ENCODE measurements around the gene MRPL52.
"Not testable (repeated sequence)": the region's sequence is repeated elsewhere in the genome, so short reads cannot be mapped to it uniquely, and the experiment has no call there.

The MRPL52 gene

DNA sequence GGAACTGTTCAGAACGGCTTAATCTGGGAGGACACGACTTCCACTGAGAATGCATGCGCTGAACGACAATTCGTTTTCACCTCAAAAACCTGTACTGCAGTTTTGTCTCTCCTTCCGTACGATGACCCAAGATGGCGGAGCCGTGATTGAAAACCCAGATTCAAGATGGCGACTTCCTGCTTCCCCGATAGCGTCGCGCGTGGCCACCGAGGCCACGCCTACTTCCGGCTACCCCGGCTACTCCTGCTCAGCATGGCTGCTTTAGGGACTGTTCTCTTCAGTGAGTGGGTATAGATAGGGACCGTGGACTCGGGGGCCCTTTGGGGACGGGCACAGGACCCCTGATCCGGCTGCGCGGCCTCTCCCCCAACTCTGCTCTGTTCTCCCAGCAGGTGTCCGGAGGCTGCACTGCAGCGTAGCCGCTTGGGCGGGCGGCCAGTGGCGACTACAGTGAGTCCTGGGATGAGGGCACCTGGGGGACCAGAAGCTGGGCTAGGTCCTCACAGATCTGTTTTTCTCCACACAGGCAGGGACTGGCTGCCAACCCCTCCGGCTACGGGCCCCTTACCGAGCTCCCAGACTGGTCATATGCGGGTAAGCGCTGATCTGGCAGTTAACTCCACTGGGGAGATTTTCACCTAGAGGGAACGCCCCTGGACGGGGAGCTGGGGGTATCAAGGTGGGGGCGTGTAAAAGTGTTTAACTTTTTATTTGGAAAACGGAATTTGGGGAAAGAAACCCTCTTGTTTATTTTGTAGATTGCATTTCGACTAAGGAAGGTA is at the start of gene MRPL52:
MRPL52 (plus strand) TSS at position 227 of the 782 bp plus-strand sequence; CDS start at position 253, 26 bp downstream.
- peak; percentile 90 to 93 for DNase-seq

DNA sequence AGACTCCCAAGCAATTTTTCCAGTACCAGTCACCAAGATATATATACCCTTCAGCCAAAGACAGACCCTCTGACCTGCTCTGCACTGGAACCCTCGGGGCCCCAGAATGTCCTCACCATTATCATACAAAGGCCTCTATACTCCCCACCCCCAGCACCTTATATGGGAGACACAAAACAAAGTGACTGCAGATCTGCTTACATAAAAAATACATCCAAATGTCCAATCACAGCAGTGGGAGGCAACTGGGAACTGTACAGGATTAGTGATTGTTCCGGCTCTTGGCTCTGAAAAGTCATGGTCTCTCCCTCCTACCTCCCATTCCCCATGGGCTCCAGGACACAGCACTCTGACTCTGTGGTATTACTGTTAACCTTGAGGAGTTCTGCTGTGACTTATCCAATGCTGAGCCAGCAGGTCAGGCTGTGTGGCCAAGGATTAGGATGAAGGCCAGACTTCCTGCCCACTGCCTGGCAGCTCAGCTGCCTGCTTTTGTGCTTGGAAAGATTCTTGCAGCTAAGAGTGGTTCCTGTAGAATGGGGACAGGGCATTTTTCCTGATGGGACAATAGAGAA is 49.5 kb upstream of the MRPL52 start:
- no peak for DNase-seq

DNA sequence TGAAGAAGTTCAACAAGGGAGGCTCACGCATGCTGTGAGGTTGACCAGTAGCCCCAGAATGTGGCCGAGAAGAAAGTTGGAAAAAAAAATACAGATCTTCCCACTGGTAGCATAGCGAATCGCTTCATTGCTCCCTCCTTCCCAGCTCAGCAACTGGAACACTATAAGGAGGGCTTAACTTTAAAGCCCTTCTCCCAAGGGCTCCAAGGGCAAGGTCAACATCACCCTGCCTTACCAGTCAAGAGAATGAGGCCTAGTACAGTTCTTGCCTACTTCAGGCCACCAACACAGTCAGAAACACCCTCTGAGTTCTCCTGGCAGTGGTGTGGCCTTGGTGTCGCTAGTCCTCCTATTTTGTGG is 48.8 kb upstream of the MRPL52 start:
- no peak for DNase-seq

DNA sequence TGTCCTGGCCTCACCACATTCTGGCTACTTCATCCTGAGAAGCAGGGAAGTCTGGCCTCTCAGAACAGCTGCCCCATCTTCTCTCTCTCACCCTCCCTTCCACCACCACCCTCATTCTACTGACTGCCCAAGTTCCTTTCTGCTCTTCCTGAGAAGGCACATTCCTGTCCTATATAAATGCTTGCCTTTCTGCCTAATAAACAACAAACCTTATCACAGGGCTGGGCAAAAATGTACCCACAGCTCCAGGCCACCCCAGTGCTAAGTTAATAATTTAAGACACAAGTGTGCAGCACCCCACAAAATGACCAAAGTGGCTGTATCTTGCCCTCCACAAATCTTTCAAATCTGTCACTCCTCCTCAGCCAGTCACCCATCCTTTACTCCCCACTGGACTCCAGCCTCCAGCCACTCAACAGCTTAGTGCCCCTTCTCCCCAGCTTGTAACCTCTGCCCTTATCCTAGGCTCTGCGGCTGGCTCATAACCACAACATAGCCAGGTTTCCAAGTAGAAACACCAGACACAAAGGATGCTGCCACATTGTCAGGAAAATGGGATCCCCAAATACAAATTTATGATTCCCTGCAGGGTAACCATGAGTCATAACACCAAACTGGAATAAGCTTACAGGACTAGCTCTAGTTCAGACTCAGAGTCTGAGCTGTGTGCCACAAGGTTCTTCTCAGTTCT is 48.2 kb upstream of the MRPL52 start:
- no peak for DNase-seq

DNA sequence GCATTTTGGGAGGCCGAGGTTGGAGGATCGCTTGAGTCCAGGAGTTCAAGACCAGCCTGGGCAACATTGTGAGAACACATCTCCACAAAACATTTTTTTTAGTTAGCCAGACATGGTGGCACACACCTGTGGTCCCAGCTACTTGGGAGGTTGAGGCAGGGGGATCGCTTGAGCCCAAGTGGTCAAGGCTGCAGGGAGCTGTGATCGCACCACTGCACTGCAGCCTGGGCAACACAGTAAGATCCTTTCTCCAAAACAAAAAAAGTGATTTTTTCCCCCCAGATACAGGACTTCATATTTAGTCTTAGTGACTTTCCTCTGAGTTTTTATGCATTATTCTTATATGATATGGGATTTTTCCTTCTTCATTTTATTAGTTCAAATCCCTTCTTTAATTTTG is 43.0 kb upstream of the MRPL52 start:
- no peak for DNase-seq

DNA sequence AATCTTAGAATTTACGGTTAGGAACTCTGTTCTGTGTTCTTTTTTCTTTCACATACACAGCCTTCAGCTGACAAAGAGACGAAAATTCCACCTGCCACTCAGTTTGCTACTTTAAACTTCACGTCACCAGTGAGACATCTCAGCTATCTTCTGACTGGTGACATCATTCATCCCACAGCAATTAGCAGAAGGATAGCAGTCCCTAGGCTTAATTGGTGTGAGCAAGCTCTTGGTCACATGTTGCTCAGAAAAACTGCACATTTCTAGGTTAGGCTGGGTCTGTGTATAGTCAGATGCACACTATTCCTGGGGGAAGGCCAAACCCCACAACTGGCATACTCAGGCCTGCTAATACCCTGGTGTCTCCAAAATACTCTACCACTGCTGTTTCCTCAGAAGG is 38.4 kb upstream of the MRPL52 start:
- DNase-seq = no peak

DNA sequence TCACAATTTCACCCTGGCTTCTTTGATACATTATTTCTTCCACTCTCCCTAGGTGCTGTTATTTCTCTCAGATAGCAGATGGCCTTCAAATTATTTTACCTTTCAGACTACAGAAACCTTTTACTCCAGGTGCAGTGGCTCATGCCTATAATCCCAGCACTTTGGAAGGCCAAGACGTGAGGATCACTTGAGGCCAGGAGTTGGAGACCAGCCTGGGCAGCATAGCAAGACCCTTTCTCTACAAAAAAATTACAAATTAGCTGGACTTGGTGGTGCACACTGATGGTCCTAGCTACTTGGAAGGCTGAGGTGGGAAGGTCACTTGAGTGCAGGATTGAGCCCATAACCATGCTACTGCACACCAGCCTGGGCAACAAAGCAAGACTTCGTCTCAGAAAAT is 37.5 kb upstream of the MRPL52 start:
- DNase-seq = no peak

DNA sequence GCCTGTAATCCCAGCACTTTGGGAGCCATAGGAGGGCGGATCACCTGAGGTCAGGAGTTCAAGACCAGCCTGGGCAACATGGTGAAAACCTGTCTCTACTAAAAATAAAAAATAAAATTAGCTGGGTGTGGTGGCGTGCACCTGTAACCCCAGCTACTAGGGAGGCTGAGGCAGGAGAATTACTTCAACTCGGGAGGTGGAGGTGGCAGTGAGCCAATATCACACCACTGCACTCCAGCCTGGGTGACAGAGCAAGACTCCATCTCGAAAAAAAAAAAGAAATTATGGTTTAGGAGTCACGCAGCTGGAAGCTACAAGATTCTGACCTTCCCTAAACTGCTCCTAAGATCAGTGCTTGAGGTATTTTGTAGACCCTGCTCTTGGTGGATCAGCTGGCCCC is 36.1 kb upstream of the MRPL52 start:
- not testable (repeated sequence) for DNase-seq

DNA sequence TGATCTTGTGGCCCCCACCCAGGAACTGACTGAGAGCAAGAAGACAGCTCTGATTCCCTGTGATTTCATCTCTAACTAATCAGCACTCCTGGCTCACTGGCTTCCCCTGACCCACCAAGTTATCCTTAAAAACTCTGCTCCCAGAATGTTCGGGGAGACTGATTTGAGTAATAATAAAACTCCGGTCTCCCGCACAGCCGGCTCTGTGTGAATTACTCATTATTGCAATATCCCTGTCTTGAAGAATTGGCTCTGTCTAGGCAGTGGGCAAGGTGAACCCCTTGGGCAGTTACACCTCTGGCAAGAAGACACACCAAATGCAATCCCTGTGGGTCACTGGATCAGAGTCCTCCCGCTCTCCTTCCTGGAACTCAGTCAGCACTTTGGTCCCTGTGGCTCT is 35.7 kb upstream of the MRPL52 start:
- no peak for DNase-seq

DNA sequence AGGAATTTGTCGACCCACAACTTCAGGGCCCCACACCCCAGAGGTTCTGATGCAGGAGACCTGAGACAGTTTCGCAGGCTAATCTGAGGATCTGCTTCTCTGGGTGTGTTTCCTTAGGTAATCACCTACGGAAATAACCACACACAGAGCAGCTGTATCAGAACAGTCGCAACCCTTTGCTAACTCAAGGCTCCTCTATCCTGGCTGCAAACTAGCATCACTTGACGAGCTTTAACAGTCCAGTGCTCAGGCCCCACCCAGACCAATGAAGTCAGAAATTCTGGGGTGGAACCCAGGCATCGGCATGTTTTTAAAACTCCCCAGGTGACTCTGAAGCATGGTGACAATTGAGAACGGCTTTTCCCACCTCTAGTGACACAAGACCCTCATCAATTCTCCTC is 35.1 kb upstream of the MRPL52 start:
- no peak for DNase-seq

DNA sequence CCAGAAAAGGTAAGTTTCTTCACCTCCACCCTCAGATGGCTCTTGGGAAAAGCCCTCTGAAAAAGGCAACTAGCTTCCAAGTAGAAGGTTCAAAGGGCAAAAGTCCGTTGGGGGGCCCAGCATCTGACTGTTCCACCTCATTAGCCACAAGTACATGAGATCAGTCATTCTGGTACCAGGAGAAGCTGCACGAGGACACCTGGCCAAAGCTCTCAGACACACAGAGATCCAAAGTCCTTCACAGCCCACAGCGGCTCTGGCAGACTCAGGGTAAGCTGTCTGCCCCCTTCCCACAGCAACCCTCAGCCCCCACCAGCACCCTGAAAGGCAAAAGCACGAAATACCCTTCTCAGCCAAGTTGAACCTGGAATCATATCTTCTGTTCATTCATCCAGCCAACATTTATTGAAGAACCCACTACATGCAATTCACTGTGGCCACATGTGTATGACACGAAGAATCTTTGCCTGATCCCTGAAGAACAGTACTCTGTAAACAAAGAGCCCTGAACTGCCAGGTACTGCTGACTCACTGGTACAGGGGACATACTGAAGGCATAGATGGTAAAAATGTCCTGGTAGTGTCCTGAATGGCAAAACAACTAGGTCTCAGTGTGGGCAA is 33.5 kb upstream of the MRPL52 start:
- DNase-seq = no peak

DNA sequence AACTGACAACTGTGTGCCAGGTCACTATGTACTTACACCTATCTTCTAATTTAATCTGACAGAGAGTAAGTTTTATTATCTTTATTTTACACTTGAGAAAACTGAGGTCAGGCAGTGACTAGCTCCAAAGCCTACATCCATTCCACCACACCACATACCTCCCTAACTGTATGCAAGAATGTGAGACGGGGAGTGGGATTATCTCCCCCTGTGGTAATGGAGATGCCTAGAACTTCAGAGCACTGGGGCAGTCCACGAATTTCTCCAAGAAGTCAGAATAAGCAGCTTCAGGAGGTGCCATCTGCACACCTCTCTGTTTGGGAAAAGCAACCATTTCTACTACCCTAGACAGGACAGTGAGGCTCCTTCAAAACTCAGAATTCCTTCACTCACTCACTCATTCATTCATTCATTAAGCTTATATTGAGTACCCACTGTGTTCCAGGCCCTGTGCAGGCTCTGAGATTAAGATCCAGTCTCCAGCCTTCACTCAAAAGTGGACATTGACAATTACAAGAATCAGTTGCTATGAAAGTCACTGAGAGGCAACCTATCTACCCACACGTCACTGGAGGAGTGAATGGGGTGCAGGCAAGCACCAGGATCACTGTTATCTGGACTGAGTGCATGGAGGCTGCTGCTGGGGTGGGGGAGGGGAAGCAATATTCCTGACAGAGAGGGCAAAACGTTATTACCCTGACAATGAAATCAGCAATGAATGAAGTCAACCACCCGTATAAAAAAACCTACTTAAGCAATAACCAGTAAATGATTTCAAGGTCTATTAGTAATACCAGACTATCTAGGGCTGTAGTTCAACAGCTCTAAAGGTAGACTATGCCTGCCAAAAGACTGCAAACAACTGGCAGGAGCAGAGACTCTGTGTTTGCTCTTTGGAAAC is 32.4 kb upstream of the MRPL52 start:
- no peak for DNase-seq

DNA sequence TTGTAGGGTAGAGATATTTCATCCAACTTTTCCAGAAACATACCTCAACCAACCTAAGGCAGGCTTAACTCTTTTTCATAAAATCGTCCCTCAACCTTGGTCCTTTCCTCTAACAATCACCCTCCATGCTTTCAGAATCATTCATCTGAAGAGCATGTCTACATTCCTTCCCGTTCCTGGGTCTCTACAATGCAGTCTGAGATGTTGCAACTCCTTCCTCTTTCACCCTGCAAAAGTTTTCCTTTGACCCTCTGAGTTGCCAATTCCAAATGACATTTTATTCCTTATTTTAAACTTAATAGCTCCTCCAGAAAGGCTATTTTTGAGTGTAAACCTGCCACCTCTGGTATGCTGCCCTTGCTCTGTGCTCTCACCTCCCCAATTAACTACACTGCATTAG is 31.2 kb upstream of the MRPL52 start:
- DNase-seq = no peak

DNA sequence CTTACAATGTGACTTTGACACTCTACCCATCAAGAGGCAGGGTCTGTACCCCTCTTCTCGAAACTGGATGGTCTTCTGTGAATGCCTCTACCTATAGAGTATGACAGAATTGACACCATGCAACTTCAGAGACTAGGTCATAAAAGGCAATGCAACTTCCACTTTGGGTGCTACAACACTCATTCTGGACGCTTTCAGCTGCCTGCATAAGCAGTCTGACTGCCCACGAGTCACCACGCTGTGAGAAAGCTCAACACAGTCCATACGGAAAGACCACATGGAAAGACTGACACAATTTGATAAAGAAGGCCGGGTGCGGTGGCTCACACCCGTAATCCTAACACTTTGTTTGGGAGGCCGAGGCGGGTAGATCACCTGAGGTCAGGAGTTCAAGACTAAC is 29.3 kb upstream of the MRPL52 start:
- no peak for DNase-seq

DNA sequence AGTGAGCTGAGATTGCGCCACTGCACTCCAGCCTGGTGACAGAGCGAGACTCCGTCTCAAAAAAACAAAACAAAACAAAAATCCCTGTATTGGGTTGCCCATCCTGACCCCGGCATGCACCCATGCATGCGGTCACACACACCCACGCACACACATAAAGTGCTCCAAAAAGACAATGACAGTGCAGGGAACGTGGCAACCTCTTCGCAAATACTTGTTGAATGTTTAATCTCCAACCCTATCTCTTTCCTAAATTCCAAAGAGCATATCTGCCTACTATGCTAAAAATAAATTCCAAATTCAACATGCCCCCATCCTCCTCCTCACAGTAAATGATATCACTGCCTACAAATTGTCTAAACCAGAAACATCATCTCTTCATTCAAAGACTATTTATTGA is 28.0 kb upstream of the MRPL52 start:
- no peak for DNase-seq

DNA sequence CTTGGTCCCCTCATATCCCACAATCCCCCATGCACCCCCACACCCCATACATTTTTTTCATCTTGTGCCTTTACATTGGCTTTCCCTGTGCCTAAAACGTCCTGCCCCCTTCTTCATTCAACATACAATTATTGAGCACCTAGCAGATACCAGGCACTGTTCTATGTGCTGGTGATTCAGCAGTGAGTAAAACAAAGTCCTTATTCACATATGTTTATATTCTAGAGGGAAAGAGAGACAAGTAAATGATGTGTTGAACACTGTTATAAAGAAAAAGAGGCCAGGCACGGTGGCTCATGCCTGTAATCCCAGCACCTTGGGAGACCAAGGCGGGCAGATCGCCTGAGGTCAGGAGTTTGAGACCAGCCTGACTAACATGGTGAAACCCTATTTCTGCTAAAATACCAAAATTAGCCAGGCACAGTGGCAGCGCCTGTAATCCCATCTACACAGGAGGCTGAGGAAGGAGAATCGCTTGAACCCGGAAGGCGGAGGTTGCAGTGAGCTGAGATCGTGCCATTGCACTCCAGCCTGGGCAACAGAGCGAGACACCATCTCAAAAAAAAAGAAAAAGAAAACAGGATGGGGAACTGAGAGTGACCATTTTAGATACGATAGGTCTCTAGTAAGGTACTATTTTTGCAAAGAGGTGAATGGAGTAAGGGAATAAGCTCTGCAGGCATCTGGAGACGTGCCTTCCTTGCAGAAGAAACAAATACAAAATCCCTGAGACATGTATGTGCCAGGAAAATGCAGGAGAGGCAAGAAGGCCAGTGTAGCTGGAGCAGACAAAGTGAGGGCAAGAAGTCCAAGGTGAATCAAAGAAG is 26.6 kb upstream of the MRPL52 start:
- no peak for DNase-seq

DNA sequence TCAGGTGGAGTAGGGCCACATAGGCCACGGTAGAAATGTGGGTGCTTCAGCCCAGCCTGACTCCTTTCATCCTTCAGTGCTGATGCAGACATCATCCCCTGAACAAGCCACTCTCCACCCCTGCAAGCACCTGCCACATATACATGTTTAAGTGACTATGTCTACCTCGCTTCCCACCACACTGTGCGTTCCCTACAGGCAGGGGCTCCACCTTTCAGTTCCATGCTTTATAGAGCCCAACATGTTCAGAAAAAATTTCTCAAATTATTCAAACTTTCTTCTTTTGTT is 26.1 kb upstream of the MRPL52 start:
- DNase-seq = no peak

DNA sequence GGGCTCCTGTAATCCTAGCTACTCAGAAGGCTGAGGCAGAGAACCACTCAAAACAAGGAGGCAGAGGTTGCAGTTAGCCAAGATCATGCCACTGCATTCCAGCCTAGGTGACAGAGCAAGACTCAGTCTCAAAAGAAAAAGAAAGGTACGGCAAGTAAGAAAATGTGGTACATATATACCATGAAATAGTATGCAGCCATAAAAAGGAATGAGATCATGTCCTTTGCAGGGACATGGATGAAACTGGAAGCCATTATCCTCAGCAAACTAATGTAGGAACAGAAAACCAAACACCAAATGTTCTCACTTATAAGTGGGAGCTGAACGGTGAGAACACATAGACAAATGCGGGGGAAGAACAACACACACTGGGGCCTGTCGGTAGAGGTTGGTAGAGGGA is 24.5 kb upstream of the MRPL52 start:
- DNase-seq = not testable (repeated sequence)

DNA sequence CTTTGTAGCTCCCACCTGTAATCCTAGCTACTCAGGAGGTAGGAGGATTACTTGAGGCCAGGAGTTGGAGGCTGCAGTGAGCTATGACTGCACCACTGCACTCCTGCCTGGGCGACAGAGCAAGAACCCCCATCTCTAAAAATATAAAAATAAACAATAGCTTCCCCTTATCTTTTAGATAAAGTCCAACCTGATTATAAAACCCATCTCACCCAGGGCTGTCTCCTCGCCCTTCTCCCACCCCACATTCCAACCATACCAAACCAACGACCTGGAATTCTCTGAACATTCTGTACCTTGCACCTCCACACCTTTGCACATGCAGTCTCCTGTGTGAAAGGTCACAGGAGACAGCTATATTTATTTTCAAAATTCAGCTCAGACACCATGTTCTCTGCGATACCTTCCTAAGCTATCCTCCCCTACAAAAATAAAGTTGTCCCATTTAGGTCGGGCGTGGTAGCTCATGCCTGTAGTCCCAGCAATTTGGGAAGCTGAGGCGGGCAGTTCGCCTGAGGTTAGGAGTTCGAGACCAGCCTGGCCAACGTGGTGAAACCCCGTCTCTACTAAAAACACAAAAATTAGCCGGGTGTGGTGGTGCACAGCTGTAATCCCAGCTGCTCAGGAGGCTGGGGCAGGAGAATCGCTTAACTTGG is 22.1 kb upstream of the MRPL52 start:
- DNase-seq = no peak

DNA sequence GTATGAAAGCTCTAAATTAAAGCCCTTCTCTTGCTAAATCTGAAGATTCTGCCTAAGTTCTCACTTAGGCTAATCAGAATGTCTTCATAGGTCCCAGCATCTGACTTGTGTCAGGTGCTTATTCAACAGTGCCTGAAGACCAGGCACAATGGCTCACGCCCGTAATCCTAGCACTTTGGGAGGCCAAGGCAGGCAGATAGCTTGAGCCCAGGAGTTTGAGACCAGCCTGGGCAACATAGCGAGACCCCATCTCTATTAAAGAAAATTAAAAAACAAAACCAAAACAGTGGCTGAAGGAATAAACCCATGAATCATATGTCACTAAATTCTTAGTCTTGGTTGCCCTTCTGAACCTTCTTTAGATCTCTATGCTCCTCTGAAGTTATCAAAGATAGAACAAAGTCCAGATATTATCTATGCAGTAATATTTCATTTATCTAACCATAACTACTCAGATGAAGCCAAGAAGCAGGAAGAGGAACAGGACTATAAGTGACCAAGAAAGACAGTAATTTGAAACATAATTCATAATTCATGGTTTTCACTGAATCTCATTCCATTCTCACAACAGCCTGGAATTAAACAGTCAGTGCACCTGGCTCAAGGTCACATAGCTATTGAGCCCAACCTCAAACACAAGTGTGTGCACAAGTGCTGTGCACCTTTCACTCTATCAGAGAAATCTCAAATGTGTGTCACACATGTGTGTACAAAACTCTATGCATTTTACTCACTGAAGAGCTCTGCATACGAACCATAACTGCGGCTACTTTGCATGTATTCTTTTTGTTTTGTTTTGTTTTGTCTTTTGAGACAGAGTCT is 21.1 kb upstream of the MRPL52 start:
- no peak for DNase-seq

DNA sequence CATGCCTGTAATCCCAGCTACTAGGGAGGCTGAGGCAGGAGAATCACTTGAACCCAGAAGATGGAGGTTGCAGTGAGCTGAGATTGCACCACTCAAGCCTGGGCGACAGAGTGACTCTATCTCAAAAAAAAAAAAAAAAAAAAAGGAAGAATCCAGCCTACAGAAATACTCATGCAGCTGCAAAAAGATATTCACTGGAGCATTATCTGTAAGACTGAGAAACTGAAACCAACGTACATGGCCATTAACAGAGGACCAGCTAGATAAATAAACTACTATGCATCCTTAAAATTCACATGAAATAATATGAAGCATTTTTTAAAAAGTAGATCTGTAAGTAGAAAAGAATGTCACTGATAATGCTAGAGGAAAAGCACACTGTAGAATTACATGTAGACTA is 18.0 kb upstream of the MRPL52 start:
- no peak for DNase-seq
